ENCODE measurements around the gene SAT1. TPM values are rescaled to one million over a fixed set of nuclear protein-coding genes. Genes with fewer than 3 reads are reported as not detected.
A peak's percentile ranks its signal among the peaks of the same experiment; 100 is the strongest.

The SAT1 gene
- total and polyA plus RNA-seq, 10 of the 15 experiments (the other 5 are each of a cell fraction or from before 2014, with no cell fraction given) = 42.2 to 234 (median 60.4) TPM

DNA sequence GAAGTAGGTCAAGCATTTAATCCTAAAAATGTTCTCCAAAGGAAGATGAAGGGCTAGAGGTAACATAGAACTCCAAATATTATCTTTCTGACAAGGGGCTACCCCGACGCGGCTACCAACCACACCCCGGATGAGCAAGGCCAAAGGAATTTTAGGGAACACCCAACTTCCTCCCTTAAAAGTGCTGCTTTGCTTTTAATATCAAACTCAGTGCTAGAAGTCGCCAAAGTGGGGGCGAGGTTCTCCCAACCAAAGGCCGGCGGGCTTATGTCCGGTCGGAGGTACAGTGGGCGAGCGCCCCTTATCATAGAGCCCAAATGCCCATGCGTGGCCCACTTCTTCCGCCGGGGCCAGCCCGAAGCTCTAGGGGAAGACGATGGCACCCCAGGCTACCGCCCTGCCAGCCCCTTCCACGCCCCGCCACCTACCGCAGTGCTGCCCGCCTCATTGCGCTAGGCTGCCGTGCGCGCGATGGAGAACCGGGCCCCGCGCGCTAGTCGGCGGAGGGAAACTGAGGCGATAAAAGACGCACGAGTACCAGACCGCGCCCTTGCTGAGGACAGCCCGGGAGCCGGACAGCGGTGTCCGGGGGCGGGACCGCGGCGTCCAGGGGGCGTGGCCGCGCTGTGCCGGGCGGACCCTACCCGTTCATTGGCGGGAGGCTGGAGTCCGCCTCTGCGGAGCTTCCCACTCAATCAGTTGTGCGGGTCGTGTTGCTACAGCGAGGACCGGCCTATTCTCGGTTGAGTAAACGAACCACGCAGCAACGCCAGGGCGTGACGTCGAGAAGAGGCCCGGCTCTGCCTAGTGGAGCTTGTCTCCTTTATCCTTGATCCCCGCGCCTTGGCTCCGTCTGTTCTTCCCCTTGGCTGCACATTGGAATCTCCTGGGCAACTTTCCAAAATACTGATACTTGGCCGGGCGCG lies 40.0 kb upstream of the SAT1 start, which contains the start of gene ACOT9 (continued):
- TF ChIP-seq SREBF1 (IDR thresholded peaks at IDR 0.05; ENCODE audit: low read length) (no peak), CHD1 (IDR thresholded peaks at IDR 0.05; ENCODE audit: low read depth, low read length) (no peak), GABPA (IDR thresholded peaks at IDR 0.05; ENCODE audit: low read depth) (no peak), MTA3 (IDR thresholded peaks at IDR 0.05; ENCODE audit: borderline replicate concordance, low read length) (no peak), RB1 (IDR thresholded peaks at IDR 0.05; ENCODE audit: borderline replicate concordance) (peak; percentile 42; the same call in 1 of the 2 replicates), MTA2 (IDR thresholded peaks at IDR 0.05; ENCODE audit: low read depth) (no peak), ZNF217 (IDR thresholded peaks at IDR 0.05) (no peak), CBFB (IDR thresholded peaks at IDR 0.05; ENCODE audit: low read depth) (no peak), NRF1 (conservative IDR thresholded peaks at IDR 0.05; ENCODE audit: low read depth, low read length) (no peak), SMARCA5 (IDR thresholded peaks at IDR 0.05) (no peak), NR2C1 (IDR thresholded peaks at IDR 0.05) (no peak), SP1 (IDR thresholded peaks at IDR 0.05; ENCODE audit: low read depth, low read length) (no peak), CREB1 (IDR thresholded peaks at IDR 0.05; ENCODE audit: low read depth) (peak; percentile 83), DPF2 (IDR thresholded peaks at IDR 0.05) (0 out of 2 replicates have a peak, but pooled peaks have one; percentile 24), MXI1 (IDR thresholded peaks at IDR 0.05; ENCODE audit: low read depth, low read length) (no peak), SMAD1 (IDR thresholded peaks at IDR 0.05; ENCODE audit: low read depth, partially characterized antibody) (no peak), HDAC6 (IDR thresholded peaks at IDR 0.05; ENCODE audit: unreplicated experiment) (no peak), SMC3 (IDR thresholded peaks at IDR 0.05; ENCODE audit: borderline replicate concordance, low read length) (no peak), CHD4 (IDR thresholded peaks at IDR 0.05) (no peak), ZNF384 (IDR thresholded peaks at IDR 0.05; ENCODE audit: borderline replicate concordance, low read depth, low read length) (no peak), CBX3 (IDR thresholded peaks at IDR 0.05; ENCODE audit: borderline replicate concordance, low read depth) (no peak), EP300 (IDR thresholded peaks at IDR 0.05; ENCODE audit: borderline replicate concordance in 1 of 2, control insufficient read depth in 1 of 2, low read depth in 2 of 2, low read length in 2 of 2) (no peak), POLR2A (IDR thresholded peaks at IDR 0.05; ENCODE audit: low read depth, low read length) (peak; percentile 60; the same call in 1 of the 2 replicates), ZNF24 (IDR thresholded peaks at IDR 0.05) (no peak), NFIC (IDR thresholded peaks at IDR 0.05; ENCODE audit: low read depth, low read length) (no peak), MYB (IDR thresholded peaks at IDR 0.05; ENCODE audit: borderline replicate concordance, low read depth, low read length) (no peak), MEF2A (IDR thresholded peaks at IDR 0.05; ENCODE audit: insufficient read depth, low read depth, low read length) (no peak), TCF12 (IDR thresholded peaks at IDR 0.05; ENCODE audit: low read depth, low read length) (no peak), FOXK2 (IDR thresholded peaks at IDR 0.05) (no peak), CREM (IDR thresholded peaks at IDR 0.05; ENCODE audit: low read depth) (0 out of 2 replicates have a peak, but pooled peaks have one; percentile 47)
- TF ChIP-seq, protein P1, sequence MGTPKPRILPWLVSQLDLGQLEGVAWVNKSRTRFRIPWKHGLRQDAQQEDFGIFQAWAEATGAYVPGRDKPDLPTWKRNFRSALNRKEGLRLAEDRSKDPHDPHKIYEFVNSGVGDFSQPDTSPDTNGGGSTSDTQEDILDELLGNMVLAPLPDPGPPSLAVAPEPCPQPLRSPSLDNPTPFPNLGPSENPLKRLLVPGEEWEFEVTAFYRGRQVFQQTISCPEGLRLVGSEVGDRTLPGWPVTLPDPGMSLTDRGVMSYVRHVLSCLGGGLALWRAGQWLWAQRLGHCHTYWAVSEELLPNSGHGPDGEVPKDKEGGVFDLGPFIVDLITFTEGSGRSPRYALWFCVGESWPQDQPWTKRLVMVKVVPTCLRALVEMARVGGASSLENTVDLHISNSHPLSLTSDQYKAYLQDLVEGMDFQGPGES (IDR thresholded peaks at IDR 0.05) = no peak
- TF ChIP-seq, protein P2, sequence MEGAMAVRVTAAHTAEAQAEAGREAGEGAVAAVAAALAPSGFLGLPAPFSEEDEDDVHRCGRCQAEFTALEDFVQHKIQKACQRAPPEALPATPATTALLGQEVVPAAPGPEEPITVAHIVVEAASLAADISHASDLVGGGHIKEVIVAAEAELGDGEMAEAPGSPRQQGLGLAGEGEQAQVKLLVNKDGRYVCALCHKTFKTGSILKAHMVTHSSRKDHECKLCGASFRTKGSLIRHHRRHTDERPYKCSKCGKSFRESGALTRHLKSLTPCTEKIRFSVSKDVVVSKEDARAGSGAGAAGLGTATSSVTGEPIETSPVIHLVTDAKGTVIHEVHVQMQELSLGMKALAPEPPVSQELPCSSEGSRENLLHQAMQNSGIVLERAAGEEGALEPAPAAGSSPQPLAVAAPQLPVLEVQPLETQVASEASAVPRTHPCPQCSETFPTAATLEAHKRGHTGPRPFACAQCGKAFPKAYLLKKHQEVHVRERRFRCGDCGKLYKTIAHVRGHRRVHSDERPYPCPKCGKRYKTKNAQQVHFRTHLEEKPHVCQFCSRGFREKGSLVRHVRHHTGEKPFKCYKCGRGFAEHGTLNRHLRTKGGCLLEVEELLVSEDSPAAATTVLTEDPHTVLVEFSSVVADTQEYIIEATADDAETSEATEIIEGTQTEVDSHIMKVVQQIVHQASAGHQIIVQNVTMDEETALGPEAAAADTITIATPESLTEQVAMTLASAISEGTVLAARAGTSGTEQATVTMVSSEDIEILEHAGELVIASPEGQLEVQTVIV (IDR thresholded peaks at IDR 0.05; ENCODE audit: borderline replicate concordance, partially characterized antibody) = no peak
